ENCODE measurements around the gene NFATC3.

- no peak for TF ChIP-seq EZH2 (IDR thresholded peaks at IDR 0.05; ENCODE audit: low read depth)
- TF ChIP-seq CTCF (conservative IDR thresholded peaks at IDR 0.05): no peak
These were observed 22.2 kb upstream of the NFATC3 start for GRCh38 chr16:68062910-68063393.

Measured in PC-9 (cell line).